HEK293T (cell line): ENCODE data around the gene MGST3.
"Not testable (repeated sequence)": the region's sequence is repeated elsewhere in the genome, so short reads cannot be mapped to it uniquely, and the experiment has no call there.

ENCODE experiments used
- BHLHE40 ChIP-seq: fragments of 450-650 bp; IDR thresholded peaks from 2 replicates; pipeline ENCODE4 v1.6.1; 2016; ENCODE audit warnings: mild to moderate bottlenecking, moderate library complexity, borderline replicate concordance
- ELF4 ChIP-seq: fragments of 450-650 bp; IDR thresholded peaks from 2 replicates; pipeline ENCODE4 v1.6.1; 2017; ENCODE audit warnings: antibody characterized with exemption
- FOXK2 ChIP-seq: fragments of 450-650 bp; IDR thresholded peaks from 2 replicates; pipeline ENCODE4 v1.6.1; 2016; ENCODE audit warnings: mild to moderate bottlenecking
- FOXM1 ChIP-seq: fragments of 450-650 bp; IDR thresholded peaks from 2 replicates; pipeline ENCODE4 v1.6.1; 2017; ENCODE audit warnings: mild to moderate bottlenecking, borderline replicate concordance
- LEF1 ChIP-seq: fragments of 450-650 bp; IDR thresholded peaks from 2 replicates; pipeline ENCODE4 v1.6.1; 2017; ENCODE audit warnings: mild to moderate bottlenecking, borderline replicate concordance
- NFRKB ChIP-seq: fragments of 450-650 bp; IDR thresholded peaks from 2 replicates; pipeline ENCODE4 v1.6.1; 2016; ENCODE audit warnings: mild to moderate bottlenecking, moderate library complexity
- SP1 ChIP-seq: fragments of 450-650 bp; IDR thresholded peaks from 2 replicates; pipeline ENCODE4 v1.6.1; 2017
- ZNF384 ChIP-seq: fragments of 450-650 bp; IDR thresholded peaks from 2 replicates; pipeline ENCODE4 v1.6.1; 2016

DNA sequence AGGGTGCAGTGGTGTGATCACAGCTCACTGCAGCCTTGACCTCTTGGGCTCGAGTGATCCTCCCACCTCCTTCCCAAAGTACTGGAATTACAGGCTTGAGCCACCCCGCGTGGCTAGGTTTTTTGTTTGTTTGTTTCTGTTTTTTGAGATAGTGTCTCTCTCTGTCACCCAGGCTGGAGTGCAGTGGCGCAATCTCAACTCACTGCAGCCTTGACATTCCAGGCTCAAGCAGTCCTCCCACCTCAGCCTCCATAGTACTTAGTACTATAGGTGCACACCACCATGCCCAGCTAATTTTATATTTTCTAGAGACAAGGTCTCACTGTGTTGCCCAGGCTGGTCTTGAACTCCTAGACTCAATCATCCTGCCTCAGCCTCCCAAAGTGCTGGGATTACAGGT lies 39.6 kb upstream of the MGST3 start:
- not testable (repeated sequence) for TF ChIP-seq SP1, FOXM1, ZNF384, BHLHE40, ELF4, FOXK2, NFRKB, LEF1
